ENCODE data around the gene CFAP221. TPM values are rescaled to one million over a fixed set of nuclear protein-coding genes. Genes with fewer than 3 reads are reported as not detected.

Gene CFAP221
- polyA plus RNA-seq, 2 of the 4 experiments (the other 2 are of a cell fraction), result 0.17 to 0.30 TPM

DNA sequence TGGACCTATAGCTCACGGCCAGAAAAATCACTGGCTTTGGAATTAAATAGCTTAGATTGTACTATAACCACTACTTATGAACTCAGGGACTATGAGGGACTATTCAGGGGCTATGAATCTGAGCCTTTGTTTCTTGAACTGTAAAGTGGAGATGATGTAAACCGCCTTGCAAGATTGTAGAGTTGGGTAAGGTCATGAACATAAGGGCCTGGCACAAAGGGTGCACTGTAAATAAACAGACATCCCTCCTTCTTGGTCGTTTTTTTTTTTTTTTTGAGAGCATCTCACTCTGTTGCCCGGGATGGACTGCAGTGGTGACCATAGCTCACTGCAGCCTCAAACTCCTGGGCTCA lies 137.6 kb downstream of the CFAP221 start:
- 78% methylated on average over 3 of the region's 4 CpGs for WGBS (ENCODE audit: missing lambda C conversion rate)
- no peak for ATAC-seq
- POLR2A ChIA-PET, result no interaction called here
- Histone ChIP-seq H3K4me2 (no peak overlapping the region), H3K4me1 (peaks cover 13% of the 10 kb centered on the region), H3K27ac (no peak overlapping the region), H3K4me3 (no peak overlapping the region), H3K9me3 (no peaks in the 10 kb centered on the region)
- no peak for DNase-seq (ENCODE audit: low read depth in 1 of 2, low spot score in 1 of 2)
- no peak for FAIRE-seq
- TF ChIP-seq CHD2 (IDR thresholded peaks at IDR 0.05; ENCODE audit: low read length, partially characterized antibody), result no peak
- no peak for TF ChIP-seq ZSCAN20 (CRISPR knock-in tag; IDR thresholded peaks at IDR 0.05)
- TF ChIP-seq, protein P1, sequence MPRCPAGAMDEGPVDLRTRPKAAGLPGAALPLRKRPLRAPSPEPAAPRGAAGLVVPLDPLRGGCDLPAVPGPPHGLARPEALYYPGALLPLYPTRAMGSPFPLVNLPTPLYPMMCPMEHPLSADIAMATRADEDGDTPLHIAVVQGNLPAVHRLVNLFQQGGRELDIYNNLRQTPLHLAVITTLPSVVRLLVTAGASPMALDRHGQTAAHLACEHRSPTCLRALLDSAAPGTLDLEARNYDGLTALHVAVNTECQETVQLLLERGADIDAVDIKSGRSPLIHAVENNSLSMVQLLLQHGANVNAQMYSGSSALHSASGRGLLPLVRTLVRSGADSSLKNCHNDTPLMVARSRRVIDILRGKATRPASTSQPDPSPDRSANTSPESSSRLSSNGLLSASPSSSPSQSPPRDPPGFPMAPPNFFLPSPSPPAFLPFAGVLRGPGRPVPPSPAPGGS (IDR thresholded peaks at IDR 0.05), result no peak
- no peak for TF ChIP-seq ZC3H11A (IDR thresholded peaks at IDR 0.05)
- no peak for TF ChIP-seq MYC (IDR thresholded peaks at IDR 0.05; ENCODE audit: borderline replicate concordance, low read length)
- no peak for TF ChIP-seq SREBF2 (IDR thresholded peaks at IDR 0.05)
- CTCF ChIA-PET, result no interaction called here

GRCh38 chr2:119682578-119682977 lies 138.3 kb downstream of the CFAP221 start:
- ATAC-seq (no peak), DNase-seq (ENCODE audit: low read depth in 1 of 2, low spot score in 1 of 2) (no peak), FAIRE-seq (no peak)
- no peak overlapping the region for H3K4me3 ChIP-seq
- ChIA-PET POLR2A (no interaction called here), CTCF (no interaction called here)
- H3K9me3 ChIP-seq, result no peaks in the 10 kb centered on the region
- H3K4me1 ChIP-seq, result peaks cover 13% of the 10 kb centered on the region
- WGBS (ENCODE audit: missing lambda C conversion rate), result 91% methylated on average over 8 of the region's 8 CpGs
- TF ChIP-seq POLR2A (IDR thresholded peaks at IDR 0.05; ENCODE audit: low read length) (no peak), RFX5 (IDR thresholded peaks at IDR 0.05) (no peak), FOSB (CRISPR knock-in tag; IDR thresholded peaks at IDR 0.05) (no peak), TFCP2L1 (CRISPR knock-in tag; IDR thresholded peaks at IDR 0.05) (no peak), E2F6 (IDR thresholded peaks at IDR 0.05; ENCODE audit: borderline replicate concordance, low read depth) (no peak), CHD4 (IDR thresholded peaks at IDR 0.05; ENCODE audit: borderline replicate concordance) (no peak)
- TF ChIP-seq, protein P2, sequence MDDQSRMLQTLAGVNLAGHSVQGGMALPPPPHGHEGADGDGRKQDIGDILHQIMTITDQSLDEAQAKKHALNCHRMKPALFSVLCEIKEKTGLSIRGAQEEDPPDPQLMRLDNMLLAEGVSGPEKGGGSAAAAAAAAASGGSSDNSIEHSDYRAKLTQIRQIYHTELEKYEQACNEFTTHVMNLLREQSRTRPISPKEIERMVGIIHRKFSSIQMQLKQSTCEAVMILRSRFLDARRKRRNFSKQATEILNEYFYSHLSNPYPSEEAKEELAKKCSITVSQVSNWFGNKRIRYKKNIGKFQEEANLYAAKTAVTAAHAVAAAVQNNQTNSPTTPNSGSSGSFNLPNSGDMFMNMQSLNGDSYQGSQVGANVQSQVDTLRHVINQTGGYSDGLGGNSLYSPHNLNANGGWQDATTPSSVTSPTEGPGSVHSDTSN (IDR thresholded peaks at IDR 0.05), result no peak
- TF ChIP-seq, protein P3, sequence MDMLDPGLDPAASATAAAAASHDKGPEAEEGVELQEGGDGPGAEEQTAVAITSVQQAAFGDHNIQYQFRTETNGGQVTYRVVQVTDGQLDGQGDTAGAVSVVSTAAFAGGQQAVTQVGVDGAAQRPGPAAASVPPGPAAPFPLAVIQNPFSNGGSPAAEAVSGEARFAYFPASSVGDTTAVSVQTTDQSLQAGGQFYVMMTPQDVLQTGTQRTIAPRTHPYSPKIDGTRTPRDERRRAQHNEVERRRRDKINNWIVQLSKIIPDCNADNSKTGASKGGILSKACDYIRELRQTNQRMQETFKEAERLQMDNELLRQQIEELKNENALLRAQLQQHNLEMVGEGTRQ (IDR thresholded peaks at IDR 0.05), result no peak
- H3K27ac ChIP-seq, result no peak overlapping the region
- no peak overlapping the region for H3K4me2 ChIP-seq

DNA sequence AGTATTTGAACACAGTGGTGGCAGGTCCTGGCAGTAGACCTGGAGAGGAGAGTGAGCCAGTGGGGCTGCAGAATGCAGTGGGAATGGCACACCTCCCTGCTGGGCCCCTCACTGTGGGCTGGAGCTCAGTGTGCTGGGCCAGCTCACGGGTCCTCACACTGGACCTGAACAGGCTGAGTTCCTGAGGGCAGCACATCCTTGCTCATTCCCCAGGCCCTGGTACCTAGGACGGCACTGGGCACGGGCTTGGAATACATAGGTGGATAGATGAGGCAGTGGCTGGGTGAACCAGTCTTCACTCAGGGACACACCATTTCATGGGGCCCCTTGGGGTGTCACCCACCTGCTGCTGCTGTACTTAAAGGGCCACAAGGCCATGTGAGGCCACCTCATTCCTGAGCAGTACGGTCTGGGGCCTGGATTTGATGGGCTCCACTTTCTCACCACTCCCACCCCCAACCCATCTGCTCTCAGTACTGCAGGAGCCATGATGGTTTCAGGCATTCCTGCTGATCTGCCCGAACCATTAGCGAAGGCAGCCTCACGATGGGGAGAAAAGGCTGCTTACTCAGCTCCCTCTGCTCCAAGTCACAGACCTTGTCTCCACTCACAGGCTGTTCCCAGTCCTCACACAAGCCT lies 138.9 kb downstream of the CFAP221 start:
- ChIA-PET POLR2A (no interaction called here), CTCF (interaction anchor here (1.1 kb wide), 1 partner anchor 25 kb away, joined by 3 read pairs; no protein-coding TSS in a partner anchor)
- TF ChIP-seq HOXB5 (CRISPR knock-in tag; IDR thresholded peaks at IDR 0.05) (no peak), ZNF302 (CRISPR knock-in tag; IDR thresholded peaks at IDR 0.05) (no peak), JUN (IDR thresholded peaks at IDR 0.05) (no peak)
- ATAC-seq (no peak), FAIRE-seq (no peak), DNase-seq (ENCODE audit: low read depth in 1 of 2, low spot score in 1 of 2) (no peak)
- H3K27ac ChIP-seq, result no peak overlapping the region
- H3K9me3 ChIP-seq, result no peaks in the 10 kb centered on the region
- 89% methylated on average over 7 of the region's 7 CpGs for WGBS (ENCODE audit: missing lambda C conversion rate)
- H3K4me1 ChIP-seq, result peaks cover 13% of the 10 kb centered on the region
- H3K4me2 ChIP-seq, result no peak overlapping the region
- H3K4me3 ChIP-seq, result no peak overlapping the region

All from A549 (cell line).